ENCODE results near the gene PARVG.

Gene PARVG

GRCh38 chr22:44192816-44193534 lies 12.2 kb downstream of the PARVG start:
- no peak overlapping the region for H2AFZ ChIP-seq (ENCODE audit: insufficient read depth, low read length, poor library complexity)
- no peak overlapping the region for H2BK5ac ChIP-seq (ENCODE audit: low read depth, low read length, poor library complexity)
- no peaks in the 10 kb centered on the region for H3K4me1 ChIP-seq (ENCODE audit: control insufficient read depth in 1 of 2, insufficient read depth in 2 of 2, low read length in 2 of 2)
- no peak overlapping the region for H3K14ac ChIP-seq (ENCODE audit: low read length)
- H4K8ac ChIP-seq (ENCODE audit: low read depth, low read length): no peak overlapping the region
- H3K27ac ChIP-seq (ENCODE audit: low read depth, low read length): no peak overlapping the region
- H3K4ac ChIP-seq (ENCODE audit: low read depth, low read length): no peak overlapping the region
- H2AK5ac ChIP-seq (ENCODE audit: low read length): no peak overlapping the region
- H3K36me3 ChIP-seq (ENCODE audit: control insufficient read depth in 1 of 2, insufficient read depth in 2 of 2, low read length in 2 of 2): no peaks in the 10 kb centered on the region
- H3K4me3 ChIP-seq (ENCODE audit: low read depth, low read length): no peak overlapping the region
- no peak overlapping the region for H3K4me2 ChIP-seq (ENCODE audit: low read length)
- H4K12ac ChIP-seq (ENCODE audit: low read depth, low read length): no peak overlapping the region
- H2BK120ac ChIP-seq (ENCODE audit: insufficient read depth, low read length, poor library complexity): no peak overlapping the region
- no peak for DNase-seq
- H3K79me1 ChIP-seq (ENCODE audit: low read length): no peaks in the 10 kb centered on the region
- H2BK12ac ChIP-seq (ENCODE audit: low read length): no peak overlapping the region
- H4K91ac ChIP-seq (ENCODE audit: low read depth, low read length): no peak overlapping the region
- no peak overlapping the region for H3K9ac ChIP-seq (ENCODE audit: low read length)
- H3K9me3 ChIP-seq (ENCODE audit: insufficient read depth, low read depth, low read length): peaks cover 11% of the 10 kb centered on the region
- no peak overlapping the region for H3K18ac ChIP-seq (ENCODE audit: low read length)
- H3K27me3 ChIP-seq (ENCODE audit: insufficient read depth, low read length): no peaks in the 10 kb centered on the region
- no CpG with 5 or more reads among the region's 11 CpGs for WGBS (ENCODE audit: extremely low coverage, insufficient coverage, insufficient read length)
- no peaks in the 10 kb centered on the region for H3K79me2 ChIP-seq (ENCODE audit: control insufficient read depth, insufficient read depth, low read length, poor library complexity)
- no peak overlapping the region for H3K23ac ChIP-seq (ENCODE audit: low read length)

- Histone ChIP-seq H3K36me3 (ENCODE audit: control insufficient read depth in 1 of 2, insufficient read depth in 2 of 2, low read length in 2 of 2) (no peaks in the 10 kb centered on the region), H2AK5ac (ENCODE audit: low read length) (no peak overlapping the region), H3K79me2 (ENCODE audit: control insufficient read depth, insufficient read depth, low read length, poor library complexity) (no peaks in the 10 kb centered on the region), H4K91ac (ENCODE audit: low read depth, low read length) (no peak overlapping the region), H3K23ac (ENCODE audit: low read length) (no peak overlapping the region), H3K9me3 (ENCODE audit: insufficient read depth, low read depth, low read length) (peaks cover 11% of the 10 kb centered on the region), H3K18ac (ENCODE audit: low read length) (no peak overlapping the region), H3K4me2 (ENCODE audit: low read length) (no peak overlapping the region), H3K4ac (ENCODE audit: low read depth, low read length) (no peak overlapping the region), H3K4me1 (ENCODE audit: control insufficient read depth in 1 of 2, insufficient read depth in 2 of 2, low read length in 2 of 2) (no peaks in the 10 kb centered on the region), H3K9ac (ENCODE audit: low read length) (no peak overlapping the region), H3K27ac (ENCODE audit: low read depth, low read length) (no peak overlapping the region), H3K27me3 (ENCODE audit: insufficient read depth, low read length) (no peaks in the 10 kb centered on the region), H4K12ac (ENCODE audit: low read depth, low read length) (no peak overlapping the region), H3K79me1 (ENCODE audit: low read length) (no peaks in the 10 kb centered on the region), H4K8ac (ENCODE audit: low read depth, low read length) (no peak overlapping the region), H2BK120ac (ENCODE audit: insufficient read depth, low read length, poor library complexity) (no peak overlapping the region), H3K14ac (ENCODE audit: low read length) (no peak overlapping the region), H2AFZ (ENCODE audit: insufficient read depth, low read length, poor library complexity) (no peak overlapping the region), H3K4me3 (ENCODE audit: low read depth, low read length) (no peak overlapping the region), H2BK5ac (ENCODE audit: low read depth, low read length, poor library complexity) (no peak overlapping the region), H2BK12ac (ENCODE audit: low read length) (no peak overlapping the region)
- DNase-seq: no peak
- no CpG with 5 or more reads among the region's 4 CpGs for WGBS (ENCODE audit: extremely low coverage, insufficient coverage, insufficient read length)
These were observed 12.8 kb downstream of the PARVG start for GRCh38 chr22:44193535-44193891.

GRCh38 chr22:44194569-44194968 lies 13.8 kb downstream of the PARVG start:
- no peak overlapping the region for H2AK5ac ChIP-seq (ENCODE audit: low read length)
- H2BK5ac ChIP-seq (ENCODE audit: low read depth, low read length, poor library complexity): no peak overlapping the region
- no peak overlapping the region for H3K14ac ChIP-seq (ENCODE audit: low read length)
- no peak overlapping the region for H2BK120ac ChIP-seq (ENCODE audit: insufficient read depth, low read length, poor library complexity)
- H3K79me1 ChIP-seq (ENCODE audit: low read length): no peaks in the 10 kb centered on the region
- H3K4me1 ChIP-seq (ENCODE audit: control insufficient read depth in 1 of 2, insufficient read depth in 2 of 2, low read length in 2 of 2): no peaks in the 10 kb centered on the region
- H3K18ac ChIP-seq (ENCODE audit: low read length): no peak overlapping the region
- H2AFZ ChIP-seq (ENCODE audit: insufficient read depth, low read length, poor library complexity): no peak overlapping the region
- peaks cover 7% of the 10 kb centered on the region for H3K9me3 ChIP-seq (ENCODE audit: insufficient read depth, low read depth, low read length)
- no peak overlapping the region for H2BK12ac ChIP-seq (ENCODE audit: low read length)
- no peak overlapping the region for H3K23ac ChIP-seq (ENCODE audit: low read length)
- no peaks in the 10 kb centered on the region for H3K79me2 ChIP-seq (ENCODE audit: control insufficient read depth, insufficient read depth, low read length, poor library complexity)
- no peak overlapping the region for H3K27ac ChIP-seq (ENCODE audit: low read depth, low read length)
- H3K36me3 ChIP-seq (ENCODE audit: control insufficient read depth in 1 of 2, insufficient read depth in 2 of 2, low read length in 2 of 2): no peaks in the 10 kb centered on the region
- H4K12ac ChIP-seq (ENCODE audit: low read depth, low read length): no peak overlapping the region
- H3K9ac ChIP-seq (ENCODE audit: low read length): no peak overlapping the region
- H4K8ac ChIP-seq (ENCODE audit: low read depth, low read length): no peak overlapping the region
- no peak overlapping the region for H3K4me3 ChIP-seq (ENCODE audit: low read depth, low read length)
- no peak overlapping the region for H3K4ac ChIP-seq (ENCODE audit: low read depth, low read length)
- H3K27me3 ChIP-seq (ENCODE audit: insufficient read depth, low read length): no peaks in the 10 kb centered on the region
- DNase-seq: no peak
- 100% methylated on average over 2 of the region's 2 CpGs for WGBS (ENCODE audit: extremely low coverage, insufficient coverage, insufficient read length)
- no peak overlapping the region for H3K4me2 ChIP-seq (ENCODE audit: low read length)
- no peak overlapping the region for H4K91ac ChIP-seq (ENCODE audit: low read depth, low read length)

GRCh38 chr22:44195189-44195871 lies 14.6 kb downstream of the PARVG start:
- Histone ChIP-seq H4K8ac (ENCODE audit: low read depth, low read length) (no peak overlapping the region), H3K9me3 (ENCODE audit: insufficient read depth, low read depth, low read length) (peaks cover 7% of the 10 kb centered on the region), H3K27me3 (ENCODE audit: insufficient read depth, low read length) (no peaks in the 10 kb centered on the region), H3K79me2 (ENCODE audit: control insufficient read depth, insufficient read depth, low read length, poor library complexity) (no peaks in the 10 kb centered on the region), H3K4ac (ENCODE audit: low read depth, low read length) (no peak overlapping the region), H3K4me3 (ENCODE audit: low read depth, low read length) (no peak overlapping the region), H3K14ac (ENCODE audit: low read length) (no peak overlapping the region), H2BK5ac (ENCODE audit: low read depth, low read length, poor library complexity) (no peak overlapping the region), H4K91ac (ENCODE audit: low read depth, low read length) (no peak overlapping the region), H2BK12ac (ENCODE audit: low read length) (no peak overlapping the region), H3K4me1 (ENCODE audit: control insufficient read depth in 1 of 2, insufficient read depth in 2 of 2, low read length in 2 of 2) (no peaks in the 10 kb centered on the region), H3K79me1 (ENCODE audit: low read length) (no peaks in the 10 kb centered on the region), H2BK120ac (ENCODE audit: insufficient read depth, low read length, poor library complexity) (no peak overlapping the region), H3K36me3 (ENCODE audit: control insufficient read depth in 1 of 2, insufficient read depth in 2 of 2, low read length in 2 of 2) (no peaks in the 10 kb centered on the region), H2AFZ (ENCODE audit: insufficient read depth, low read length, poor library complexity) (no peak overlapping the region), H3K9ac (ENCODE audit: low read length) (no peak overlapping the region), H3K27ac (ENCODE audit: low read depth, low read length) (no peak overlapping the region), H3K4me2 (ENCODE audit: low read length) (no peak overlapping the region), H4K12ac (ENCODE audit: low read depth, low read length) (no peak overlapping the region), H3K23ac (ENCODE audit: low read length) (no peak overlapping the region), H3K18ac (ENCODE audit: low read length) (no peak overlapping the region), H2AK5ac (ENCODE audit: low read length) (no peak overlapping the region)
- no CpG with 5 or more reads among the region's 5 CpGs for WGBS (ENCODE audit: extremely low coverage, insufficient coverage, insufficient read length)
- DNase-seq: no peak

All from trophoblast cell (in vitro differentiated cells and primary cell).